ENCODE results near the gene CDC23. TPM values are rescaled to one million over a fixed set of nuclear protein-coding genes. Genes with fewer than 3 reads are reported as not detected.

The CDC23 gene
- total RNA-seq, 1 experiment from 2014 or later = 40.0 TPM

DNA sequence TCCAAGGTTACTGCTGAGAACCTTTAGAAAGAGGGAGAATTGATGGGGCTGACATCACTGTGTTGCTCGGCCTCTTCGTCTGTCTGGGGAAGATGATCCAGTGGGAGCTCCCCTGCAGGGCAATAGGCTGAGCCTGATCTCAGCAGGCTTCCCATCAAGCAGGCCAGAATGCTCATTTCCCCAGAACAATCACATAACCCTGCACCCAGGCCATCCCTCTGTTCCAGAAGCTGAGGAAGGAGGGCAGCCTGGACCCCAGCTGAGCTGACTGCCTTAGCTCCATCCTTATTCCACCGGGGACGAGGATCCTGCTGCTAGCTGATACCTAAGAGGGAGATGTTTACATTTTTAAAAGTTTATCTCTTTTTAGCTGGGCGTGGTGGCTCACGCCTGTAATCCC is 11.6 kb upstream of the CDC23 start:
- Histone ChIP-seq H3K27me3 (ENCODE audit: insufficient read depth, low read length) (no peaks in the 10 kb centered on the region), H3K4me2 (ENCODE audit: low read length) (no peak overlapping the region), H2AFZ (ENCODE audit: low read depth, low read length, poor library complexity, severe bottlenecking) (no peak overlapping the region), H3K36me3 (ENCODE audit: control insufficient read depth in 1 of 2, insufficient read depth in 2 of 2, low read length in 2 of 2) (no peaks in the 10 kb centered on the region), H3K79me2 (ENCODE audit: insufficient read depth, low read length) (no peaks in the 10 kb centered on the region), H4K20me1 (ENCODE audit: insufficient read depth) (no peaks in the 10 kb centered on the region), H3K9me3 (ENCODE audit: control insufficient read depth in 1 of 2, insufficient read depth in 1 of 2, low read depth in 1 of 2, low read length in 2 of 2) (peaks cover 5 to 8% of the 10 kb centered on the region in 2 experiments; a peak in 3 of 4 replicates), H3K4me3 (replicated peaks in 1 of 2; ENCODE audit: low read depth in 1 of 2, low read length in 2 of 2) (no peak overlapping the region), H3K4me1 (ENCODE audit: control insufficient read depth in 1 of 2, insufficient read depth in 2 of 2, low read length in 2 of 2) (peaks cover 0 to 4% of the 10 kb centered on the region in 2 experiments; a peak in 2 of 4 replicates), H3K27ac (ENCODE audit: low read depth, low read length) (no peak overlapping the region), H3K9ac (ENCODE audit: low read length) (no peak overlapping the region), H3K9me2 (ENCODE audit: insufficient read depth) (no peaks in the 10 kb centered on the region)
- ATAC-seq (no peak), DNase-seq (ENCODE audit: low read depth, low spot score) (no peak)
- intact Hi-C loops (cut with micrococcal nuclease) = no loop called here
- TF ChIP-seq CBX3 (IDR thresholded peaks at IDR 0.05; ENCODE audit: low read depth) (no peak), ELF1 (IDR thresholded peaks at IDR 0.05; ENCODE audit: borderline replicate concordance, low read depth) (no peak), EZH2 (IDR thresholded peaks at IDR 0.05) (no peak), FOSL1 (IDR thresholded peaks at IDR 0.05; ENCODE audit: low read depth) (no peak), JUND (IDR thresholded peaks at IDR 0.05) (no peak)
- ChIA-PET CTCF (interaction anchor here (3.6 kb wide), 1 partner anchor 58 kb away, joined by 21 read pairs; no protein-coding TSS in a partner anchor), RAD21 (ENCODE audit: low non-redundant PET in 1 of 2, low total read pairs in 2 of 2, uncharacterized antibody in 2 of 2, unreplicated experiment in 2 of 2) (no interaction called here), POLR2A (no interaction called here)
- no TSS peak for BruUV-seq (replicated peaks)

DNA sequence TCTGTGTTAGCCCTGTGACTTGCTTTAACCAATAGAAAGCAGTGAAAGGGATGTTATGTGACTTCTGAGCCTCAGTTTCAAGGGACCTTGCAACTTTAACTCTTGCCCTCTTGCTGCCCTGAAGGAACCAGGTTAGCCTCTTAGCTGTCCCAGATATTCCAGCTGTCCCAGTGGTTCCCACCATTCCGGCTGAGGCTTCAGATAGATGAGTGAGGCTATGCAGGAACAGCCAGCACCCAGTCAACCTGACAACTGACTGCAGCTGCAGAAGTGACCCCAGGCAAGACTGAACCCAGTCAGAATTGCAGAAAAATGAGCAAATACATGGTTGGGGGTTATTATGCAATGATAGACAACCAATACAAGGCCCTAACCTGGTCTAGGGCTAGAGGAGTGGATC is 10.4 kb upstream of the CDC23 start:
- ChIA-PET RAD21 (ENCODE audit: low non-redundant PET in 1 of 2, low total read pairs in 2 of 2, uncharacterized antibody in 2 of 2, unreplicated experiment in 2 of 2) (no interaction called here), POLR2A (no interaction called here), CTCF (interaction anchor here (0.8 to 3.6 kb wide), 6 partner anchors 10 to 280 kb away, joined by 3 to 21 read pairs (median 4); partner anchors contain the start of genes CDC23 and KDM3B)
- DNase-seq (ENCODE audit: low read depth, low spot score) (no peak), ATAC-seq (no peak)
- Histone ChIP-seq H3K36me3 (ENCODE audit: control insufficient read depth in 1 of 2, insufficient read depth in 2 of 2, low read length in 2 of 2) (no peaks in the 10 kb centered on the region), H3K9ac (ENCODE audit: low read length) (no peak overlapping the region), H3K4me2 (ENCODE audit: low read length) (no peak overlapping the region), H3K27ac (ENCODE audit: low read depth, low read length) (no peak overlapping the region), H3K9me3 (ENCODE audit: control insufficient read depth in 1 of 2, insufficient read depth in 1 of 2, low read depth in 1 of 2, low read length in 2 of 2) (peaks cover 5 to 8% of the 10 kb centered on the region in 2 experiments; a peak in 3 of 4 replicates), H3K27me3 (ENCODE audit: insufficient read depth, low read length) (no peaks in the 10 kb centered on the region), H2AFZ (ENCODE audit: low read depth, low read length, poor library complexity, severe bottlenecking) (no peak overlapping the region), H3K4me1 (ENCODE audit: control insufficient read depth in 1 of 2, insufficient read depth in 2 of 2, low read length in 2 of 2) (peaks cover 0 to 4% of the 10 kb centered on the region in 2 experiments; a peak in 2 of 4 replicates), H4K20me1 (ENCODE audit: insufficient read depth) (no peaks in the 10 kb centered on the region), H3K79me2 (ENCODE audit: insufficient read depth, low read length) (no peaks in the 10 kb centered on the region), H3K4me3 (replicated peaks in 1 of 2; ENCODE audit: low read depth in 1 of 2, low read length in 2 of 2) (no peak overlapping the region), H3K9me2 (ENCODE audit: insufficient read depth) (no peaks in the 10 kb centered on the region)
- intact Hi-C loops (cut with micrococcal nuclease) = loop anchor here (1.0 kb wide), 1 partner anchor 60 kb away; no protein-coding TSS in a partner anchor
- no TSS peak for BruUV-seq (replicated peaks)
- no peak for TF ChIP-seq POLR2A (IDR thresholded peaks at IDR 0.05; ENCODE audit: borderline replicate concordance, extremely low read depth, insufficient read depth, insufficient read length)
- no peak for TF ChIP-seq CEBPB (IDR thresholded peaks at IDR 0.05; ENCODE audit: low read depth)
- TF ChIP-seq FOSL1 (IDR thresholded peaks at IDR 0.05; ENCODE audit: low read depth) = no peak
- no peak for TF ChIP-seq EZH2phosphoT487 (IDR thresholded peaks at IDR 0.05; ENCODE audit: borderline replicate concordance)
- TF ChIP-seq, protein P1, sequence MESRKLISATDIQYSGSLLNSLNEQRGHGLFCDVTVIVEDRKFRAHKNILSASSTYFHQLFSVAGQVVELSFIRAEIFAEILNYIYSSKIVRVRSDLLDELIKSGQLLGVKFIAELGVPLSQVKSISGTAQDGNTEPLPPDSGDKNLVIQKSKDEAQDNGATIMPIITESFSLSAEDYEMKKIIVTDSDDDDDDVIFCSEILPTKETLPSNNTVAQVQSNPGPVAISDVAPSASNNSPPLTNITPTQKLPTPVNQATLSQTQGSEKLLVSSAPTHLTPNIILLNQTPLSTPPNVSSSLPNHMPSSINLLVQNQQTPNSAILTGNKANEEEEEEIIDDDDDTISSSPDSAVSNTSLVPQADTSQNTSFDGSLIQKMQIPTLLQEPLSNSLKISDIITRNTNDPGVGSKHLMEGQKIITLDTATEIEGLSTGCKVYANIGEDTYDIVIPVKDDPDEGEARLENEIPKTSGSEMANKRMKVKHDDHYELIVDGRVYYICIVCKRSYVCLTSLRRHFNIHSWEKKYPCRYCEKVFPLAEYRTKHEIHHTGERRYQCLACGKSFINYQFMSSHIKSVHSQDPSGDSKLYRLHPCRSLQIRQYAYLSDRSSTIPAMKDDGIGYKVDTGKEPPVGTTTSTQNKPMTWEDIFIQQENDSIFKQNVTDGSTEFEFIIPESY (IDR thresholded peaks at IDR 0.05; ENCODE audit: extremely low read depth, insufficient replicate concordance, low read length) = no peak
- TF ChIP-seq JUND (IDR thresholded peaks at IDR 0.05) = no peak
- no peak for TF ChIP-seq POLR2AphosphoS5 (IDR thresholded peaks at IDR 0.05; ENCODE audit: low read depth, low read length)
- no peak for TF ChIP-seq EZH2 (IDR thresholded peaks at IDR 0.05)
- TF ChIP-seq, protein P2, sequence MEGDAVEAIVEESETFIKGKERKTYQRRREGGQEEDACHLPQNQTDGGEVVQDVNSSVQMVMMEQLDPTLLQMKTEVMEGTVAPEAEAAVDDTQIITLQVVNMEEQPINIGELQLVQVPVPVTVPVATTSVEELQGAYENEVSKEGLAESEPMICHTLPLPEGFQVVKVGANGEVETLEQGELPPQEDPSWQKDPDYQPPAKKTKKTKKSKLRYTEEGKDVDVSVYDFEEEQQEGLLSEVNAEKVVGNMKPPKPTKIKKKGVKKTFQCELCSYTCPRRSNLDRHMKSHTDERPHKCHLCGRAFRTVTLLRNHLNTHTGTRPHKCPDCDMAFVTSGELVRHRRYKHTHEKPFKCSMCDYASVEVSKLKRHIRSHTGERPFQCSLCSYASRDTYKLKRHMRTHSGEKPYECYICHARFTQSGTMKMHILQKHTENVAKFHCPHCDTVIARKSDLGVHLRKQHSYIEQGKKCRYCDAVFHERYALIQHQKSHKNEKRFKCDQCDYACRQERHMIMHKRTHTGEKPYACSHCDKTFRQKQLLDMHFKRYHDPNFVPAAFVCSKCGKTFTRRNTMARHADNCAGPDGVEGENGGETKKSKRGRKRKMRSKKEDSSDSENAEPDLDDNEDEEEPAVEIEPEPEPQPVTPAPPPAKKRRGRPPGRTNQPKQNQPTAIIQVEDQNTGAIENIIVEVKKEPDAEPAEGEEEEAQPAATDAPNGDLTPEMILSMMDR (IDR thresholded peaks at IDR 0.05 in 2 of 3, conservative IDR thresholded peaks at IDR 0.05 in 1 of 3; ENCODE audit: borderline replicate concordance in 1 of 3, insufficient read depth in 1 of 3, low read depth in 2 of 3, low read length in 2 of 3) = no peak
- TF ChIP-seq SRF (IDR thresholded peaks at IDR 0.05; ENCODE audit: low read depth) = no peak
- TF ChIP-seq YY1 (IDR thresholded peaks at IDR 0.05; ENCODE audit: extremely low read depth, insufficient replicate concordance, low read depth, low read length) = no peak
- TF ChIP-seq ZFX (IDR thresholded peaks at IDR 0.05) = no peak
- TF ChIP-seq TCF7L2 (IDR thresholded peaks at IDR 0.05; ENCODE audit: borderline replicate concordance, extremely low read depth, insufficient read depth, insufficient read length) = no peak
- TF ChIP-seq SP1 (IDR thresholded peaks at IDR 0.05; ENCODE audit: low read depth) = no peak
- TF ChIP-seq EGR1 (IDR thresholded peaks at IDR 0.05; ENCODE audit: low read depth) = no peak
- TF ChIP-seq ZNF274 (IDR thresholded peaks at IDR 0.05; ENCODE audit: low read depth, low read length) = no peak

Measured in HCT116 (cell line).